ENCODE data around the gene ADCYAP1R1.

Gene ADCYAP1R1

DNA sequence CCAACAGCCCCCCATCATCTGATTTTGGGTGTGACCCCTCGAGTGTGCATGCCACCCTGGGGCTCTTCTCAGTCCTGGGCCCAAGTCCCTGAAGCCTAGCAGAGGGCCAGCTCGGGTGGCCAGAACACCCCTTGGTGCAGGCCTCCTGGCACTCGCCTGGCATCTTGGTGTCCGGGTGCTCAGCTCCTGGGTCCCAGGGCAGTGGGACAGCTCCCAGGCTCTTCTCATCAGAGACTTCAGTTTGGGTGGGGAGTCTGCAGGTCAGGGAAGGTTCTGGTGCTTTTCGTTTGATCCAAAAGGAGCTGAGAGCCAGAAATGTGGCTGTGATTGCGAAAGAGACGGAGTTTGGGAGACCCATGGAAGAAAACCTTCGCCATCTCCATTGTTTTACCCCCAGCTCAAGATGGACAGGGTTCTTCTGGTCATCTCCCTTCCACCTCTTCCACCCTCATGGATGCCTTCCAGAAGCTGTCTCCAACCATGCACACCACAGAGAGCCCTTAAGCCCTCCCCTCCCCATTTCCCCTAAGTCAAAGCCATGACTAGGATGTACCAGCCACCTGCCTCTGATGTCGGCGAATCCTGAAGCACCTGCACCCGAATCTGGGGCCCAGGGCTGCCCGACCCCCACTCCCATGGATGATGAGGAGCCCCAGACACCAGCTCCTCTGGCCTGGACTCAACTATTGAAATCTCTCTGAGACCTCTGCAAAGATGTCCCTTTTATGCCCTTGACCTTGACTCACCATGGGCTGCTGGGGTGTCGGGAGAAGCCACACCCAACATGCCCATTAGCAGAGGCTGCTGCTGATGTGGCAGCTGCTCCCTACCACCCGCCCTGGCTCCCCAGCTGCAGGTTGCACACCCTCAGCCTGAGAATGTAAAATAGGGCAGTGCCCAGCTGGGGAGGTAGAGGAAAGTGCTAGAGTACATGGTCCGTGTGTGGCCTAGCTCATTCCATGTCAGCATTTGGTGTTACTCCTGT lies 55.3 kb downstream of the ADCYAP1R1 start:
- DNase-seq: no peak

DNA sequence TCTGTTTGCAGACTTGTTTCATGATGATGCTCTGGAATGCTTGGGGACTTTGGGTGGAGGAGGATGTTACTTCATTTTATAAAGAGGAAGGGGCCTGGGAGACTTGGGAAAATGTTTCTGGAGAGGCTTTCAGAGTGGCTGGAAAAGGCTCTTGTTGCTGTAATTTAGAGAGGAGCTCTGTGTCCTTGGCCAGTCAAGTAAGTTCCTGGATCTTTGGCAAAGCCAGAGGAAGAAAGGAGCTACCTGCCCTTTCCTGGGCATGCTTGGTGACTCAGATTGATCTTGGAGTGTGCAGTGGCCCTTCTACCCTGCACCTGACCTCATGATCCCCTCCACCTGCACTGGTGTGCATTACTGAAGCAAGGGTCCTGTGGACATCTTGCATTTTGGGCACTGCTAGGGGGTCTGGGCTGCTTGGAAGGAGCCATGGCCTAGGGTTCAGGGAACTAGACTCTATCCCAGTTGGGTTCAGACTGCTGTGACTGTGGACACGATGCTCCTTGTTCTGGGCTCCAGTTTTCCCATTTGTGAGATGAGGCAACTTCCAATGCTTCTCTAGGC lies 56.1 kb downstream of the ADCYAP1R1 start:
- DNase-seq: no peak

DNA sequence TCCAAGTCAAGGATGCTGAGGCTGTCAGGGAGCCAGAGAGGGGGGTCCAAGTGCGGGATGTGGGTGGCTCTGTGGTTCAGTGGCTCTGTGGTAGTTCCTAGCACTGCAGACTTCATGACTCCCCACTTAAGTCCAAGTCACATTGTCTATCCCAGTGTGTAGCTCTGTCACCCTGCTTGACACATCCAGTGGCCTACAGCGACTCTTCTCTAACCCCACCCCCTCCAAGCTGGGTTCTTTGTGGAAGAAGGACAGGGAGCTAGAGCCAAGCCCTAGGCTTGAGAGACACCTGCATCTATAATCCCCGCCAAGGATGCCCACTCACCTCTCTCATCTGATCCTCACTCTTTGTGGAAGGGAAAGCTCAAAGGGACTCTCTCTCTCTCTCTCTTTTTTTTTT lies 57.6 kb downstream of the ADCYAP1R1 start:
- no peak for DNase-seq

DNA sequence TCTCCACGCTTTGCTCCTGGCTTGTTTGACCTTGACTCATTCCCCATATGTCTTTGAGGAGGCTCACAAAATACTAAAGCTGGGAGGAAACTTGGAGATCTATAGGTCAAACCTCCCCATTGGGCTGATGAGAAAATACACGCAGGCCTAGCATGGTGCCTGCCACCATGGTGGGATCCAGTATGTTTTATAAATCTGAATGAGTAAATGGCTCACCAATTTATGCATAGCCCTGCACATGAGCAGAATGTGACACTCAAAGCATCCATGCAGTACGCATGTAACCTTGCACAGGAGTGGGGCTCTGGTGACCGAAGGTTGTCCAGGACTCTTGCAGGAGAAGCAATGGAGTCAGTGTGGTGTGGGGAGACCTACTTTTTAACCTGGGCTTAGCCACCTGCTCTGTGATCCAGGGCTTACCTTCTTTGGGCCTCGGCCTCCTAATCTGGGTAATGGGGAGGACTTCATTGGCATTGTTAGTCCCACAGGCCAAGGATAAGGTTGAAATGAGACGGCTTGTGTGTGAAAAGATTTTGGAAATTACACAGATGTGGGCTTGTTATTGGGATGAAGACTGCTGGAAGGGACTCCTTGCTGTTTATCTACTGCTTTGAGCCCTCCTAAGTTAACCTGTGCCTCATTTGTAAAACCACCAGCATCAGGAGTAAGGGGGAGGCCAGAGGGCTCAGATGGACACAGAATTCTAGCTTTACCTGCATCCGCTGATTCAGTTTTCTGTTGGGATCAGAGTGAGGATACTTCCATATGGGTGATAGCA lies 58.4 kb downstream of the ADCYAP1R1 start:
- no peak for DNase-seq

DNA sequence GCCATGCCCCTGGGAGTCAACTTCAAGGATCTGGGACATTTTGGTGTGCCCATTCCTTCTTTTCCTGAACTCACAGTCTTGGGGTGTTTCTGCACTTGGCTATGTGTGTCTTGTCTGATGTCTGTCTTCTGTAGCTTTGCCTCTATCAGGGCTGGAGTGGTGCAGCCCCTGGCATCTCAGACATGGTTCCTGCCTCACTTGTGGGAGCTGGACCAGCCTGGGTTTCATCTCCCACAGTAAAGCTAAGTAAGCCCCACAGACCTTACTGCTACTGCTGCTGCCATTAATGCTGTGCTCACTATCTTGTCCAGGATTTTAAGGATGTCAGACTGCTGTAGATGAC lies 59.0 kb downstream of the ADCYAP1R1 start:
- DNase-seq: no peak

DNA sequence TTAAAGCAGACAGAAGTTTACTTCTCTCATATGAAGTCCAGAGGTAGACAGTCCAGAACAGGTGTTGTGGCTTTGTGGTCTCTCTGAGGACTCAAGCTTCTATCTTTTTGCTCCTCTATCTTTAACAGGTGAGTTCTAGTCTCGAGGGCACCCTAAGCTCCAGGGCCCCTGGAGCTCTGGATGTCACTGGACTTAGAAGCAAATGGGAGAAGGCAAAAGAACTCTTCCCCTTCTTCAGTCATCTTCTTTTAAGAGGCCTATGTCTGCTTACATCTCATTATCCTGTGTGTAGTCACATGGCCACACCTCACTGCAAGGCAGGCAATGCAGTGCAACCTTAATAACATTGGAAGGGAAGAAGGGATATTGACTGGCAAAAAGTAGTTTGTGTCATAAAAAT lies 61.6 kb downstream of the ADCYAP1R1 start:
- no peak for DNase-seq

DNA sequence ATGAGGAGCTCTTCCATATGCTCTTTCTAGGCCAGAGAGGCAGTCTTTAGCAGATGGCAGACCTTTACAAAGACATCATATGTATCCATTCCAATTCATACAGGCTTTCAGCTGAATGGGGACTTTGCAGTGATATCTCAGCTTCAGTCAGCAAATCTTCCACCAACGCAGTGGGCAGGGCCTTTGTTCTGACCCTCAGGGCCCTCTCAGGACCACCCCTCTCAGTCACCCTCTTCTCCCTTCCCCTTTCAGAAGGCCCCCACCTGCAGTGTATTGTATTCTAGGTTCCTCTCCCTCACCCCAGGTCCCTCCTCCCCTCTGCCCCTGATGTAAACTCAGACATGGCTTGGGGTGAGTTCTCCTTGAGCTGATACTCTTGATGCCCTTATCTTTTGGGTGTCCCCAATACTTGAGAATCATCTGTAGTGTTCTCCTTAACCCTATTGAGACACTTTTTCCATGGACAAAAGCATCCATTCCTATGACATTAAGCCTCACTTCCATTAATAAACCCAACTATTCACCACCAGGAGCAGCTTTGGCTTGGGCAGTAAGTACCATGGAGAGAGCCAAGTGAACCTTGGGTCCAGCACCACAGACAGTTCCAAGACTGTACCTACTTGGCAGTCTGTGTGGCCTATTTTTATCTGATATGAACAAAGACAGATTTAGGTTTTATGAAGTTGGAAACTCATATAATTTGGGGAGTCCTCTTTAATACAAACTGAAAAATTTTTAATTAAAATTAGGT lies 62.7 kb downstream of the ADCYAP1R1 start:
- no peak for DNase-seq

DNA sequence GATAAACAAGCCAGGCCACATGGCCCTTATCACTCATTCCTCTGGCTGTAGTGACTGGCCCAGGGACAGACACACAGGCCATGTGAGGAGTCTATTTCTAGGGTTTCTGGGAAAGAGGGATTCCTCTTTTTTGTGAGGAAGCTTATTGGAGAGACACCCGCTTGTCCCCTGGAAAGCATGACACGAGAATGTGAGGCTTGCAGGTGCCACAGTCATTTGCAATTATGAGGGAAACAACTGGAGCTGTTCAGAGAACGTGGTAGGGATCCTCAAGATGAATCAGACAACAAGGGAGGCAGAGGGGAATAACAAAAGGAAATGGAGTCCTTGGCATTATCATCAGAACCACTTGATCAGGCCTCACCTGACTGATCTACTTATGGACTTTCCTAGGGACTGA lies 64.5 kb downstream of the ADCYAP1R1 start:
- DNase-seq: no peak

DNA sequence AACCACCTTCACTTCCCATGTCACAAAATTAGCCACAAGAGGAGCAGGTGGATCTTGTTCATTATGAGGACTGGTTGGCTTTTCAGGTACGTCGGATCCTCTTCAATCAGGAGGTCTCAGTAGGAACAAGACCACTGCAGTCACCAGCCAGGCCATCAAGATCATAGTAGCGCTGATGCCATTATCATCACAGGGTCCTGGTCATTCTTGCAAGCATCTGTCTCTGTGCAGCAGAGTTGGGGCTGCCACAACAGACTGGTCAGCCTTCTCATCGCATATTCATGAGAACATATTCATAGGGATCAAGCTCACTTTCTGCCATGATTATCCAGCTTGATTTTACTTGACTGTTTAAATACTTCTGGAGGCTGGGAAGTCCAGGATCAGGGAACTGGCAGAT lies 67.1 kb downstream of the ADCYAP1R1 start:
- no peak for DNase-seq

DNA sequence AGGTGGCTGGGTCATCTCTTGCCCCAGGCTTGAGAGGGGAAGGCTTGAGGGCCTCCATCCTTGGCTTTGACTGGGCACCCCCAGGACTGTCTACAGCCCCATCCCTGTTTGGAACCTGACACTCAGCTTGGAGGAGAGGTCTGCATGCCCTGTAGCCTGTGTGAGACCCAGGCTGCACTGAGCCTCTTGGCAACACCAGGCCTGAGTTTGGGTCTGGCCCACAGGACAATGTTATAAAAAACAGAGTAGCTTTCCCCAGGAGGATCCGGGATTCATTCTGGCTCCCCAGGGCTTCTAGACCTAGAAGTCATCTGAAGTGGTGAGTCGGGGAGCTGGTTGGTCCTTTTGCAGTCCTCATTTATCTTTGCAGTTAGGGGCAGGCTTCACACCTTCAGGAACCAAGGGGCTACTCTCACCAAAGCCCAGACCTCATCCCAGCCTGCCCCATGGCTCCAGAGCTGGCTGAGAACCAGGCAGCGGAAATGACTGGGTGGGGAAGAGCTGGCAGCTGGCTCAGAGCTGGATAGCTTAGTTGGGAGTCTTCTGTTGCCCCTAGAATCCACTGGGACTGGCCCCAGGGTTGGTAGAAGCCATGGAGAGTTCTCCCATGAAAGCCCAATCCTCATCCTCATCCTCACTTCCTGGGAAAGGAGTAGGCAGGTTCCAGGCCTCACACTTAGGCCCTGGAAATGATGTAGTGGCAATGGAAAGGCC lies 68.8 kb downstream of the ADCYAP1R1 start:
- no peak for DNase-seq

DNA sequence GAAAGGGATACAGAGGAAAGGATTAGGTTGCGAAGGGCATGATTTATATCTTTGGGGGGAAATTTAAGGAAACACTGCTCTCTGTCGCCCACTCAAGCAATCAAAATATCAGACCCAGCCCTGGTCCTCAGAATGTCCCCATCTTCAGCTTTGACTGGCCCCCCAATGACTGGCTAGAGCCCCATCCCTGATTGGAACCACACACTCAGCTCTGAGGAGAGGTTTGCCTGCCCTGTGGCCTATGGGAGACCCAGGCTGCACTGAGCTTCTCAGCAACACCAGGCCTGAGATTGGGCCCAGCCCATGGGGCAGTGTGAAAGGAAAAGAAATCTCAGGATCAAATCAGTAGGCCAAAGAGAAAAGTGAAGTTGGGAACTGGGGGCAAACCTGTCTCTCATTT lies 69.5 kb downstream of the ADCYAP1R1 start:
- no peak for DNase-seq

DNA sequence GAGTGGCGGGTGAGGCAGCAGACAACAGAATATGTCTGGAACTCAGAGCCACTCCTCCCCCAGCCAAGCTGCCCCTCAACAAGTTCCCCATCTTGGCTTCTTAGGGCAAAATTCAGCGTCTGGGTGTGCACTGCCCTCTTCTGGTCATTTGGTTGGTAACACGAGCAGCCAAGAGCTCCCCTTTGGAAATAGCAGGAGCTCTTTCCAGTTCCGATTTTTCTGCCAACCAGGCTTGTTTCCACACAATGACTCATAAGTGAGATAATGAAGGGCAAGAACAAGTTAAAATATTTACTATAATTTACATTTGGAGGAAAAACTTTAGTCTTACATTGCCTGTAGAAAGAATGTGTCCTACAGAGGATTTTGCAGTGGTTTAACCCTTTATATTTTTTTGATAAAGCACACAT lies 70.5 kb downstream of the ADCYAP1R1 start:
- DNase-seq: peak; percentile 55

DNA sequence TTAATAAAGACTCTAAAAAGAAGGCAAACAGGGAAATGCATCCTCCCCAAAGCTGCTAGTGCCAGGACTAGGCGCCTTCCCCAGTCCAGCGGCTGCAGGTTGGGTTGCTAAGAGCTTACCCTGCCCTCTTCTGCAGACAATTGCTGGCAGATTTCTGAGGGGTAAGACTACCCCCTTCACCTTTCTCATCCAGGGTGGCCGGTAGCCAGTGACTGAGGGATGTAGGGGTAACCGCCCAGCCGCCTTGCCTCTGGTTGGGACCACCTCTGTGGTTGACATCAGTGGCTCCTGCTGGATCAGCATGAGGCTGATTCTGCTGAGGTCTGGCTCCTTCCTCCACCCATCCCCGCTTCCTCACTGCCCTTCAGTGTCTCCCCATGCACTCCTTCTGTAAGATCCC lies 71.2 kb downstream of the ADCYAP1R1 start:
- DNase-seq: no peak

DNA sequence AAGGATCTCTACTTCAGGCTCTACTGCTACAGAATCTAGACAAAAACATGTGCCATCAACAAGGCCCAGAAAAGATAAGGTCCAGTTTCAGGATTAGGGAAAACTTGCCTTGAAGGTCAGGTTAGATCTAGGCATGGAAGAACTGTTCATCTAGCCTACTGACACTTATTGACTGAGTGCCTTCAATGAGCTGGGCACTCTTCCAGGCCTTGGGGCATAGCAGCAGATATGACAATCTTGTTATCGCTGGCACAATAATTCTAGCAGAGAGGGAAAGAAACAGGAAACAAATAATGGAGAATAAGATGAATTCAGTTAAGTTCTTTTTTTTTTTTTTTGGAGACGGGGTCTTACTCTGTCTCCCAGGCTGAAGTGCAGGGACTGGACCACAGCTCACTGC lies 71.6 kb downstream of the ADCYAP1R1 start:
- DNase-seq: no peak

DNA sequence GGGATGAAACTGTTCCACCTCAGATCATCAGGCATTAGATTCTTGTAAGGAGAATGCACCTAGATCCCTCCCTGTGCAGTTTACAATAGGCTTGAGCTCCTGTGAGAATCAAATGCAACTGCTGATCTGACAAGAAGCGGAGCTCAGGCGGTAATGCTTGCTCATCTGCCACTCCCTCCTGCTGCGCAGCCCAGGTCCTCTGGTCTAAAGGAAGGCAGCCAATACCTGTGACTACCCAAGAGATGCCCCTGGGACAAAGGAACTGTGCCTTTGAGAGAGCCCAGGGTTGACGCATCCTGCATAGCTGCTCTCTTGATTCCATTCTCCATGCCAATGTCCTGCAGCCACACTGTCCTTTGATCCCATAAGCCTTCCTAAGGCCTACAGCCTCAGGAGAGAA lies 73.1 kb downstream of the ADCYAP1R1 start:
- no peak for DNase-seq

DNA sequence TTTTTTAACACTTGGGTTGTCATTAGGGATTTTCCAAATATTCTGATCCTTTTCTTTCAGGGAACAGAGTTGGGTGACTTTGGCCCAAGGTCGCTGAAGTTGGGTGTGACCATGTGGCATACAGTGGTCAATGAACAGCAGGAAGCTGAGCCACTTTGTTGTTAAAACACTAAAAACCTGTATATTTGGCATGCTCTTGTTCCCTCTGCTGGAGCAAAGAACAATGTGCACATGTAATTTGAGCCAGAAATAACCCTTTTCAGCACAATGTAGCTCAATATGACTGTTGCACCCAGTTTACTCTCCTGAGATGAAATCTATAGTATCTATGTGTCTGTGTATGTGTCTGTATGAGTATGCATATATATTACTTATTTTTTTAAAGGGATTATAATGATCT lies 74.9 kb downstream of the ADCYAP1R1 start:
- DNase-seq: no peak

DNA sequence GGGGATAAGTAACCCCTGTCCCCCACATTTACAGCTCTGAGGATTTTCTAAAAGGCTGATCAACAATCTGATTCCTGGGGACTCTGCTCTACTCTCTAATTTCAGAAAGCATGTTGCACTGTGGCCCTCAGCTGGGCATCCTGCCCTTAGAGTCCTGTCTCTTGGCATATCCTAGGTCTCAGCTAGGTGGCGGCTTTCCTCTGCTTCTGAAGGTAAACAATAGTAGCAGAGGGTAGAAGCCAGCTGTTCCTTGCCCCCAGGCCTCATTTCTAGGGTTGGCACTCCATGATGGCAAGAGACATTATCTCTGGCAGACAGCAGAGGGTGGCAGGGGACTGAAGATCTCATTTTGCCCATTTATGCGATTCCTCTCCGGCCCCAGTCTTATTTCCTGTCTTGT lies 77.0 kb downstream of the ADCYAP1R1 start:
- DNase-seq: no peak

DNA sequence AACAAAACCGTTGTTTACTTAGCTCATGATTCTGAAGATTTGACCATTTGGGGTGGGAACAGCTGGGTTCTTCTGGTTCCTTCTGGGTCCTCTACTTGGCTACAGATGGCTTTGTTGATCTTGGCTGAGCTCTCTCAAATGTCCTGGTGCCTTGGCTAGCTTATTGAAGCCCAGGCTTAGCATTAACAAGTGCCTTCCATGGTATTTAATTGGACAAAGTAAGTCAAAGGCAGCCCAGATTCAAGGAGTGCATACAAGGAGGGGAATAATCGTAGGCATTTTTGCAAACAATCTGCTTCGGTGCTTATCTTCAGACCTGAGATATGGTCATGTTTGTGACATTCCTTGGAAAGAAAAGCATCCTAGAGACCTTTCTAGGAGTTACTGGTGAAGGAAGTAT lies 81.4 kb downstream of the ADCYAP1R1 start:
- no peak for DNase-seq

DNA sequence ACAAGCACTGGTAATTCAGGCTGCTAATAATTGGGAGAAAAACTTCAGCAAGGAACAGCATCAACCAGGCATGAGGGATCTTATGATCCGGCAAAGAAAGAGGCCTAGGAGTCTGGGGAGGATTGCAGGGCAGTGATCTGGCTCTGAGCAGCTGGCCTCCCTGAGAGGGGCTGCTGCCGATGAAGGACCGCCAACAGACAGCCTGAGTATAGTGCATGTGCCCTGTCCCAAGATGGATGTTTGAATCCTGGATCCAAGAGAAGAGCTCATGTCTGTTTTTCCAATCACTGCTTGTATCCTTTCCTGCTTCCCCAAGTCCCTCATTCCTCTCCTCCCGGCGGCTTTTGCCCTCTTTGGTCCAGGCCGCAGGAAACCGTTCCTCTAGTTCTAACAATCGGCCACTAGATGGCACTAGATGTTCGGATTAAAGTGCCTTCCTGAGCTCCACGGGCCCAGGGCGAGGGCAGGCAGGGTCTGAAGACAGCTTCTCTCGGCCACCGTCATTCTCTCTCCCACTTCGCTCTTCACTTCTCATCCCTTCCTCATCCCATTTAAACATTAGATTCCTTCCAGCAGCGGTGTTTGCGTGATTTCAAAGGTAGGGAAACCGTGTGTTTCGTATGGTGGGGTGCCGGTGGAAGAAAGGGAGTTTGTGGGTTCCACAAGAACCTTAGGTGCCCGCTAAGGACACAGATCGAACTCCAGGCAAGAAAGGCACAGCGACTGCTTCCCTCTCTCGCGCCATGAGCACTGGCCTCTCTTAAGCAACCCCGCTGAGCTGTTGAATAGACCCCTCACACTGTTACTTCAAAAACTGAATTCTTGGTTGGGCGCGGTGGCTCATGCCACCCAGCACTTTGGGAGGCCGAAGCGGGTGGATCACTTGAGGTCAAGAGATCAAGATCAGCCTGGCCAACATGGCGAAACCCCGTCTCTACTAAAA lies 82.4 kb downstream of the ADCYAP1R1 start:
- DNase-seq: peak; percentile 73

DNA sequence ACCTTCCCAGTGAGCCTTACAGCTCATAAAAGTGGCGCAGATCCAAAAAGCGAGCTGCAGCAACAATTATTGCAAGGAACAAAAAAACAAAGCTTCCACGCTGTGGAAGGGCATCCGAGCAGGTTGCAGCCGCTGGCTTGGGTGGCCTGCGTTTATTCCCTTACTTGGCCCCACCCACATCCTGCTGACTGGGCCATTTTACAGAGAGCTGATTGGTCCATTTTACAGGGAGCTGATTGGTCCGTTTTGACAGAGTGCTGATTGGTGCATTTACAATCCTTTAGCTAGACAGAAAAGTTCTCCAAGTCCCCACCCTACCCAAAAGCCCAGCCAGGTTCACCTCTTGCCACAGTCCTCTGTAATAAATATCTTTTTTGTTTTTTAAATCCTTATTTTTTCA lies 85.1 kb downstream of the ADCYAP1R1 start:
- no peak for DNase-seq

DNA sequence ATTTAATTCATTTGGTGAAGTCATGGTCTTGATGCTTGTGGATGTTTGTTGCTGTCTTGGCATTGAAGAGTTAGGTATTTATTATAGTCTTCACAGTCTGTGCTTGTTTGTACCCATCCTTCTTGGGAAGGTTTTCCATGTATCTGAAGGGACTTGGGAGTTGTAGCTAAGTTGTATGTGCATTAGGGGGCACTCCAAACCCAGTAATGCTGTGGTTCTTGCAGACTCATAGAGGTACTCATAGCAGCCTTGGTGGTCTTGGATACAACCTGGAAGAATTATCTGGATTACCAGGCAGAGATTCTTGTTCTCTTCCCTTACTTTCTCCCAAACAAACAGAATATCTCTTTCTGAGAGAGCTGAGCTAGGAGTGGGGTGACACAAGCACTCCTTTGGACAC lies 93.2 kb downstream of the ADCYAP1R1 start:
- peak; percentile 15 for DNase-seq
